CD14-positive monocyte (primary cell): ENCODE measurements around the gene USP47. TPM values are rescaled to one million over a fixed set of nuclear protein-coding genes. Genes with fewer than 3 reads are reported as not detected.

Source experiments
- DNase-seq, 3 donors: peaks; one replicate each; pipeline ENCODE4 v3.0.0-alpha.2; 2011 to 2022
- H2AFZ ChIP-seq: 2 replicates; pipeline ENCODE4 v1.6.0; 2012; ENCODE audit warnings: mild to moderate bottlenecking, low read depth, low read length, inconsistent platforms; ENCODE audit not compliant: insufficient read depth, poor library complexity, severe bottlenecking
- H3K27ac ChIP-seq, 2 donors: 1 replicate in 1 of 2; 2 replicates in 1 of 2; pipeline ENCODE4 v1.5.1; 2012 to 2013; ENCODE audit warnings: low read length in 2 of 2, control low read depth in 1 of 2, inconsistent platforms in 1 of 2, low read depth in 1 of 2, mild to moderate bottlenecking in 1 of 2
- H3K27me3 ChIP-seq, 2 donors: one replicate each; pipeline versions ENCODE4 v1.6.0 to v1.6.1; 2011 to 2013; ENCODE audit warnings: low read length in 2 of 2; ENCODE audit not compliant: control insufficient read depth in 2 of 2, insufficient read depth in 2 of 2
- H3K36me3 ChIP-seq, 2 donors: replicated peaks in 1 of 2; 1 replicate in 1 of 2; 2 replicates in 1 of 2; pipeline versions ENCODE4 v1.5.1 to v1.6.1; 2012 to 2013; ENCODE audit warnings: low read length in 2 of 2, control low read depth in 1 of 2, inconsistent platforms in 1 of 2, mild to moderate bottlenecking in 1 of 2; ENCODE audit not compliant: insufficient read depth in 2 of 2, control insufficient read depth in 1 of 2
- H3K4me1 ChIP-seq, 2 donors: 1 replicate in 1 of 2; 2 replicates in 1 of 2; pipeline versions ENCODE4 v1.5.1 to v1.6.1; 2012 to 2013; ENCODE audit warnings: low read length in 2 of 2, control low read depth in 1 of 2, inconsistent platforms in 1 of 2, mild to moderate bottlenecking in 1 of 2, moderate library complexity in 1 of 2; ENCODE audit not compliant: insufficient read depth in 2 of 2, control insufficient read depth in 1 of 2
- H3K4me2 ChIP-seq: replicated peaks from 2 replicates; pipeline ENCODE3; 2012; ENCODE audit warnings: low read length, moderate library complexity, mild to moderate bottlenecking; ENCODE audit not compliant: poor library complexity, severe bottlenecking; ENCODE audit errors: extremely low read depth
- H3K4me3 ChIP-seq, 3 experiments: fragments of 200-600 bp in 1 of 3; sonication (generic) in 1 of 3; replicated peaks in 1 of 3; 1 replicate in 2 of 3; 2 replicates in 1 of 3; pipeline ENCODE4 v1.5.1; 2011 to 2013; ENCODE audit warnings: low read length in 3 of 3, mild to moderate bottlenecking in 3 of 3, control low read depth in 2 of 3, low read depth in 2 of 3, inconsistent platforms in 1 of 3, moderate library complexity in 1 of 3
- H3K79me2 ChIP-seq: 2 replicates; pipeline ENCODE4 v1.6.0; 2012; ENCODE audit warnings: mild to moderate bottlenecking, control low read depth, inconsistent platforms, low read length, moderate library complexity; ENCODE audit not compliant: insufficient read depth
- H3K9ac ChIP-seq: 2 replicates; pipeline ENCODE4 v1.6.0; 2017; ENCODE audit warnings: low read length, mild to moderate bottlenecking; ENCODE audit not compliant: insufficient read depth, poor library complexity, severe bottlenecking
- H3K9me3 ChIP-seq, 2 donors: replicated peaks in 1 of 2; 1 replicate in 1 of 2; 2 replicates in 1 of 2; pipeline versions ENCODE4 v1.5.1 to v1.6.1; 2012 to 2013; ENCODE audit warnings: low read length in 2 of 2, control low read depth in 1 of 2; ENCODE audit not compliant: control insufficient read depth in 1 of 2, insufficient read depth in 1 of 2
- H4K20me1 ChIP-seq: 2 replicates; pipeline ENCODE4 v1.6.0; 2012; ENCODE audit warnings: mild to moderate bottlenecking, low read length, control low read depth, moderate library complexity; ENCODE audit not compliant: insufficient read depth
- H3K27ac Mint-ChIP-seq, 7 donors: one replicate each; pipeline ENCODE4 v1.8.0; 2020; ENCODE audit warnings: mild to moderate bottlenecking in 7 of 7, mixed read lengths in 7 of 7, moderate library complexity in 6 of 7, inconsistent platforms in 2 of 7
- H3K27me3 Mint-ChIP-seq, 3 donors: one replicate each; pipeline ENCODE4 v1.8.0; 2021 to 2022; ENCODE audit warnings: low read depth in 3 of 3, mild to moderate bottlenecking in 3 of 3, mixed read lengths in 3 of 3, moderate library complexity in 3 of 3, inconsistent platforms in 1 of 3
- H3K36me3 Mint-ChIP-seq, 2 donors: one replicate each; pipeline ENCODE4 v1.8.0; 2020; ENCODE audit warnings: mixed read lengths in 2 of 2, inconsistent platforms in 1 of 2, mild to moderate bottlenecking in 1 of 2
- H3K4me1 Mint-ChIP-seq: one replicate; pipeline ENCODE4 v1.8.0; 2020; ENCODE audit warnings: mild to moderate bottlenecking, mixed read lengths
- H3K4me3 Mint-ChIP-seq, 2 donors: one replicate each; pipeline ENCODE4 v1.8.0; 2020; ENCODE audit warnings: mild to moderate bottlenecking in 2 of 2, mixed read lengths in 2 of 2, moderate library complexity in 1 of 2
- H3K9me3 Mint-ChIP-seq, 7 donors: one replicate each; pipeline ENCODE4 v1.8.0; 2020 to 2022; ENCODE audit warnings: mixed read lengths in 7 of 7, mild to moderate bottlenecking in 6 of 7, moderate library complexity in 6 of 7, inconsistent platforms in 2 of 7
- WGBS: methylation state at CpG from one replicate; pipeline ENCODE4 v1.1.5; 2013; ENCODE audit warnings: missing lambda C conversion rate; ENCODE audit not compliant: insufficient coverage; 5-methylcytosine and 5-hydroxymethylcytosine counted together
- intact Hi-C, 2 donors: fragments of 100-400 bp; cut with micrococcal nuclease; formaldehyde crosslinking; loops; one replicate each; pipeline versions ENCODE4 v1.15.0 to v1.15.1; 2023
- polyA plus RNA-seq, 3 donors: library from polyadenylated mRNA; depleted of rRNA in 1 of 3; unstranded in 2 of 3; stranded (reverse) in 1 of 3; fragments of 300-500 nt in 2 of 3; fragments of >200 nt in 1 of 3; fragmentation: Illumina TruSeq in 2 of 3; gene quantifications; 1 replicate in 2 of 3; 2 replicates in 1 of 3; pipeline ENCODE4 v1.2.3, GENCODE V29; 2012 to 2021
- TF ChIP-seq, protein P1 (sequence below): fragments of 200-600 bp; IDR thresholded peaks from one replicate; pipeline ENCODE4 v1.8.0; 2022; ENCODE audit warnings: antibody characterized with exemption, mild to moderate bottlenecking

The USP47 gene
- polyA plus RNA-seq, 3 donors, result 8.1 to 17.5 (median 10.5) TPM

- H3K79me2 ChIP-seq, result peaks cover 98% of the 10 kb centered on the region
- H3K27me3 Mint-ChIP-seq, result peaks cover 0 to 2% (median 0%) of the 10 kb centered on the region in 3 donors
- H4K20me1 ChIP-seq, result peaks cover 98% of the 10 kb centered on the region
- H3K9ac ChIP-seq, result no peak overlapping the region
- no peak overlapping the region for H3K4me2 ChIP-seq
- H3K4me3 ChIP-seq, result no peak overlapping the region
- no peaks in the 10 kb centered on the region for H3K4me1 ChIP-seq
- intact Hi-C loops, result no loop called here
- no peaks in the 10 kb centered on the region for H3K36me3 ChIP-seq
- H3K27ac ChIP-seq, result no peak overlapping the region
- H3K36me3 Mint-ChIP-seq, result peaks cover under 1 to 5% of the 10 kb centered on the region in 2 donors
- H3K27ac Mint-ChIP-seq, result peak overlapping the region in 1 of 7 donors; percentile 2
- H3K27me3 ChIP-seq, result no peaks in the 10 kb centered on the region
- no peak overlapping the region for H2AFZ ChIP-seq
- TF ChIP-seq, protein P1, sequence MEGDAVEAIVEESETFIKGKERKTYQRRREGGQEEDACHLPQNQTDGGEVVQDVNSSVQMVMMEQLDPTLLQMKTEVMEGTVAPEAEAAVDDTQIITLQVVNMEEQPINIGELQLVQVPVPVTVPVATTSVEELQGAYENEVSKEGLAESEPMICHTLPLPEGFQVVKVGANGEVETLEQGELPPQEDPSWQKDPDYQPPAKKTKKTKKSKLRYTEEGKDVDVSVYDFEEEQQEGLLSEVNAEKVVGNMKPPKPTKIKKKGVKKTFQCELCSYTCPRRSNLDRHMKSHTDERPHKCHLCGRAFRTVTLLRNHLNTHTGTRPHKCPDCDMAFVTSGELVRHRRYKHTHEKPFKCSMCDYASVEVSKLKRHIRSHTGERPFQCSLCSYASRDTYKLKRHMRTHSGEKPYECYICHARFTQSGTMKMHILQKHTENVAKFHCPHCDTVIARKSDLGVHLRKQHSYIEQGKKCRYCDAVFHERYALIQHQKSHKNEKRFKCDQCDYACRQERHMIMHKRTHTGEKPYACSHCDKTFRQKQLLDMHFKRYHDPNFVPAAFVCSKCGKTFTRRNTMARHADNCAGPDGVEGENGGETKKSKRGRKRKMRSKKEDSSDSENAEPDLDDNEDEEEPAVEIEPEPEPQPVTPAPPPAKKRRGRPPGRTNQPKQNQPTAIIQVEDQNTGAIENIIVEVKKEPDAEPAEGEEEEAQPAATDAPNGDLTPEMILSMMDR, result no peak
- H3K4me3 Mint-ChIP-seq, result no peak overlapping the region
- DNase-seq, result no peak
- H3K9me3 ChIP-seq, result peaks cover 0 to 4% of the 10 kb centered on the region in 2 donors
- H3K4me1 Mint-ChIP-seq, result peaks cover 20% of the 10 kb centered on the region
- no CpG with 5 or more reads among the region's 1 CpG for WGBS
- peaks cover 2 to 12% (median 5%) of the 10 kb centered on the region in 7 donors for H3K9me3 Mint-ChIP-seq
Observed at GRCh38 chr11:11864803-11865202, 23.0 kb downstream of the USP47 start.

GRCh38 chr11:11865449-11865848, 23.7 kb downstream of the USP47 start:
- Histone ChIP-seq H3K9ac (no peak overlapping the region), H3K36me3 (no peaks in the 10 kb centered on the region), H2AFZ (no peak overlapping the region), H4K20me1 (peaks cover 98% of the 10 kb centered on the region), H3K4me3 (no peak overlapping the region), H3K9me3 (peaks cover 0 to 4% of the 10 kb centered on the region in 2 donors), H3K27ac (no peak overlapping the region), H3K79me2 (peaks cover 99% of the 10 kb centered on the region), H3K27me3 (no peaks in the 10 kb centered on the region), H3K4me2 (no peak overlapping the region), H3K4me1 (no peaks in the 10 kb centered on the region)
- Mint-ChIP-seq H3K9me3 (peaks cover 2 to 12% (median 5%) of the 10 kb centered on the region in 7 donors), H3K4me3 (no peak overlapping the region), H3K27me3 (peaks cover 0 to 2% (median 0%) of the 10 kb centered on the region in 3 donors), H3K27ac (no peak overlapping the region), H3K36me3 (peaks cover 1 to 5% of the 10 kb centered on the region in 2 donors), H3K4me1 (peaks cover 18% of the 10 kb centered on the region)
- WGBS, result no CpG with 5 or more reads among the region's 3 CpGs
- intact Hi-C loops, result no loop called here
- no peak for DNase-seq
- TF ChIP-seq, protein P1, result no peak
